BE2C (cell line): ENCODE data around the gene NOSTRIN.

Source experiments
- DNase-seq: peaks from one replicate; pipeline ENCODE4 v3.0.0-alpha.2; 2020
- H3K27me3 ChIP-seq: fragments of 250-450 bp; sonication (Bioruptor Pico); 2 replicates; pipeline ENCODE4 v1.5.1; 2020; ENCODE audit warnings: mild to moderate bottlenecking
- H3K36me3 ChIP-seq: fragments of 250-450 bp; sonication (Bioruptor Pico); 2 replicates; pipeline ENCODE4 v1.5.1; 2020; ENCODE audit warnings: mild to moderate bottlenecking
- H3K4me1 ChIP-seq: fragments of 250-450 bp; sonication (Bioruptor Pico); 2 replicates; pipeline ENCODE4 v1.5.1; 2020
- H3K4me3 ChIP-seq: 2 replicates; pipeline ENCODE4 v1.5.1; 2011; ENCODE audit warnings: low read depth, low read length
- H3K9me3 ChIP-seq: fragments of 250-450 bp; sonication (Bioruptor Pico); 2 replicates; pipeline ENCODE4 v1.5.1; 2020
- TF ChIP-seq, protein P1 (sequence below): IDR thresholded peaks from 2 replicates; pipeline ENCODE4 v1.5.1; 2012; ENCODE audit warnings: mild to moderate bottlenecking, low read depth, low read length

NOSTRIN gene

DNA sequence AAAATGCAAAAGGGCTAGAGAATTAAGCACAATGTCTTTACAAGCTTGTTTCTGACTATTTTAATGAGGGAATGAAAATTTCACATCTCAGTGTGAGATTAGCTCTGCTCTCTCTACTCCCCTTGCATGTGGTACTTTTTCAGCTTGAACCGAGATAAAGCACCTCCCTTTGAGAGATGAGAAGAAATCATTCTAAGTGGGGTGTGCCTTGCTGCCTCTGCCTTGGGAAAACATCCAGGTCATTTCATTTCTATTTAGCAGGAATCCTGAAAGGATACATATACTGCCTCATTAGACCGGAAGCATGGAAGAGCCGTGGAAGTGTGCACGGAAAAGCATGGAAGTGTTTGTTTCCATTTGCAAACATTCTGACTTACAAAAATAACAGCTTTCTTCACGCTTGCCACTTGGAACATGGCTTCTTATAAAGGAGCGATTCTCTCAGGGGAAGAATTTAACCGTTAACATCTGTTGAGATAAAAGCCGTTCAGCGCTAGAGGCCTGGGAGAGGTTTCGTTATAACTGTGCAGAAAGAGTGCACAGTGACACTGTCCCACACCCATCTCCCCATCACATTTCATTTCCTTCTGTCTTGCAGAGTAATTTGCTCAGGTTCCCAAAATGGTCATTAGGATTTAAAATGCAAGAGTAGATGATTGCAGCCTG is 16.7 kb downstream of the NOSTRIN start:
- Histone ChIP-seq H3K4me3 (no peak overlapping the region), H3K4me1 (no peaks in the 10 kb centered on the region; the same call in 1 of the 2 replicates), H3K36me3 (no peaks in the 10 kb centered on the region), H3K9me3 (no peaks in the 10 kb centered on the region), H3K27me3 (no peaks in the 10 kb centered on the region)
- DNase-seq: no peak
- TF ChIP-seq, protein P1, sequence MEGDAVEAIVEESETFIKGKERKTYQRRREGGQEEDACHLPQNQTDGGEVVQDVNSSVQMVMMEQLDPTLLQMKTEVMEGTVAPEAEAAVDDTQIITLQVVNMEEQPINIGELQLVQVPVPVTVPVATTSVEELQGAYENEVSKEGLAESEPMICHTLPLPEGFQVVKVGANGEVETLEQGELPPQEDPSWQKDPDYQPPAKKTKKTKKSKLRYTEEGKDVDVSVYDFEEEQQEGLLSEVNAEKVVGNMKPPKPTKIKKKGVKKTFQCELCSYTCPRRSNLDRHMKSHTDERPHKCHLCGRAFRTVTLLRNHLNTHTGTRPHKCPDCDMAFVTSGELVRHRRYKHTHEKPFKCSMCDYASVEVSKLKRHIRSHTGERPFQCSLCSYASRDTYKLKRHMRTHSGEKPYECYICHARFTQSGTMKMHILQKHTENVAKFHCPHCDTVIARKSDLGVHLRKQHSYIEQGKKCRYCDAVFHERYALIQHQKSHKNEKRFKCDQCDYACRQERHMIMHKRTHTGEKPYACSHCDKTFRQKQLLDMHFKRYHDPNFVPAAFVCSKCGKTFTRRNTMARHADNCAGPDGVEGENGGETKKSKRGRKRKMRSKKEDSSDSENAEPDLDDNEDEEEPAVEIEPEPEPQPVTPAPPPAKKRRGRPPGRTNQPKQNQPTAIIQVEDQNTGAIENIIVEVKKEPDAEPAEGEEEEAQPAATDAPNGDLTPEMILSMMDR: no peak

DNA sequence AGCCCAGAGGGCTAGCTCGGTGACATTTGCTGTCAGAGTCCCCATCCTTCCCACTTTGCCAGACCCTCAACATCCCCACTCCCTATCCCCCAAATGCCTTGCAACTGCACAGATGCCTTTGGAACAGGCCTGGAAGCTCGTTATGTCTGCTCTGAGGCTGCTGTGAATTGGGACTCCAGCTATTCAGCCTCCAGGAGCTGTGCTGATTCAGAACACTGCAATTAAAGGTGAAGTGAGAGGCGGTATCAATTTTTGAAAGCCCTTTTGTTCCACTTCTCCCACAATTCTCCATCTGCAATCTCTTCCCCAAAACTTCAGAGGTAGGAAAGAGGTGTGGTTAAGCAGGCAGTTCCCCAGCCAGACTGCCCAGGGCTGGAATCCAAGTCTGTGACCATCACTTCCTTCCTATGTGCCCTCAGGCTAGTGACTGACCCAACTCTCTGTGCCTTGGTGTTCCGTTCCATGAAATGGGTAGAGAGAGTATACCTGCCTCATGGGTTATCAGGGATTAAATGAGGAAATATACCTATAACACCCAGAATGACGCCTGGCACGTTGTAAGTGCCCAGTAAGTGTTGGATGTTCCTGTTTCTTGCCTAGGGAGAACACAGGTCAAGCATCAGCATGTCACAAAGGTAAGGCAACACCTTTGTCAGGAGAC is 17.5 kb downstream of the NOSTRIN start:
- H3K4me1 ChIP-seq: no peaks in the 10 kb centered on the region; the same call in 1 of the 2 replicates
- no peaks in the 10 kb centered on the region for H3K9me3 ChIP-seq
- no peaks in the 10 kb centered on the region for H3K36me3 ChIP-seq
- H3K4me3 ChIP-seq: no peak overlapping the region
- H3K27me3 ChIP-seq: no peaks in the 10 kb centered on the region
- no peak for DNase-seq
- TF ChIP-seq, protein P1: no peak

DNA sequence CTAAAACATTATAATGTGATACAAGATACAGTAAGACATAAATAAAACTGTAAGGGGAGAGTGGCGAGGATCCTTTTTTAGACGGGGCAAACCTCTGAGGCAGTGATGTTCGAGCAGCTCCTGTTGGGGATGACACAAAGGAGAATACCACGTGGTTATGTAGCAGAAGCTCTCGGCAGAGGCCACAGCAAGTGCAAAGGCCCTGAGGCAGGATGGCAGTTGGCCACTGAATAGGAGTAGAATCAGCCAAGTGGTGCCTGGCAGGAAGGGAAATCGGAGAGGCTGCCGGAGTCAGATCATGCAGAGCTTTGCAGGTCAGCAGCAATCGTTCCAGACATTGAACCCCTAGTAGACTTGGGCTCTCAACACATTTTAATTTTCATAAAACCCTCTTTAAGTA is 19.1 kb downstream of the NOSTRIN start:
- Histone ChIP-seq H3K36me3 (no peaks in the 10 kb centered on the region), H3K4me3 (no peak overlapping the region), H3K4me1 (no peaks in the 10 kb centered on the region), H3K27me3 (no peaks in the 10 kb centered on the region), H3K9me3 (no peaks in the 10 kb centered on the region)
- DNase-seq: no peak
- TF ChIP-seq, protein P1: no peak

DNA sequence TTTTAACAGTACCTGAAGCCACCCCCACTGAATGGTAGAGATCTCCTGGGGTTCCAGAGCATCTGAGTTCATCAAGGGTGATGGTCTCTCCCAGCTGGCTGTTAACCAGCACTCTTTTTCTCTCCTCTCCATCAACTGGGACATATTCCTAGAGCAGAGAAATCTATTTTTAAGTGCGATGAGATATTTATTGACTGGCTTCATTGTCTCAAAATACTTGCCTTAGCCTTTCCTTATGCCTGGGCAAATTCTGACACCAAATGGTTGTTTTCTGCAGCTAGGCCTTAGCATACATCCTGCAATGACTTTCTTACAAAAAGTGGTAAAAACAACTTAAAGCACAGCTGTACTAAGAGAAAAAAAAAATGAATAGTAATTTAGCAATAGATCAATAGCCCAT is 19.6 kb downstream of the NOSTRIN start:
- no peak for DNase-seq

DNA sequence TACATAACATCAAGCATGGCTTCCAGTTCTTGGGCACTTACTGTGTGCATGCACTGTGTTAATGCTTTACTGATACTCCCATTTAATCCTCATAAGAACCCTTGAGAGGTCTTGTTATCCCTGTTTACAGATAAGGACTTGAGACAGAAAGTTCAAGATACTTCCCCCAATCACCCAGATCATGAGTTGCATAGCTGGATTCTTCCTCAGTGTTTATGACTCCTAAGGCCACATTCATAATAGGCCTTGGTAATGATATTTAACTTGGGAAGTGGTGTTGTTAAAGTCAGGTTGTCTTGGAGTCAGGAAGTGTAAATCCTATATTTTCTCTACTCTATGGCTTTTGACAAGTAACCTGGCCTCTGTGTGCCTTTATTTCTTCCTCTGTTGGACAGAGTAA is 22.7 kb downstream of the NOSTRIN start:
- TF ChIP-seq, protein P1: no peak
- H3K27me3 ChIP-seq: no peaks in the 10 kb centered on the region
- H3K36me3 ChIP-seq: no peaks in the 10 kb centered on the region

More for the DNA sequence above, 19.6 kb downstream of the NOSTRIN start:
- Histone ChIP-seq H3K4me3 (no peak overlapping the region), H3K27me3 (no peaks in the 10 kb centered on the region), H3K36me3 (no peaks in the 10 kb centered on the region), H3K4me1 (no peaks in the 10 kb centered on the region), H3K9me3 (no peaks in the 10 kb centered on the region)
- TF ChIP-seq, protein P1: no peak

DNA sequence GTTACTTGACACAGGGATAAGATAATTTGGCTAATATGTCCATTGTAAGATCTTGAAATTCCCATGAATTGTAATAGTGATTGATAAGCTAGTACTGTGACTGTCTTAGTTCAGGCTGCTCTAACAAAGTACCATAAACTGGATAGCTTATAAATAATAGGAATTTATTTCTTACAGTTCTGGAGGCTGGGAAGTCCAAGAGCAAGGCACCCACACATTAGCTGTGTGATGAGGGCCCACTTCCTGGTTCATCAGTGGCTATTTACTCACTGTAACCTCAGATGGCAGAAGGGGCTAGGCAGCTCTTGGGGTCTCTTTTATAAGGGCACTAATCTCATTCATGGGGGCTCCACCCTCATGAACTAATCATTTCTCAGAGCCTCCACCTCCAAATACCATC is 28.5 kb downstream of the NOSTRIN start:
- Histone ChIP-seq H3K9me3 (no peaks in the 10 kb centered on the region), H3K27me3 (no peaks in the 10 kb centered on the region), H3K4me1 (no peaks in the 10 kb centered on the region), H3K36me3 (no peaks in the 10 kb centered on the region), H3K4me3 (no peak overlapping the region)
- DNase-seq: no peak
- TF ChIP-seq, protein P1: no peak

More for the DNA sequence above, 22.7 kb downstream of the NOSTRIN start:
- H3K4me1 ChIP-seq: no peaks in the 10 kb centered on the region
- H3K4me3 ChIP-seq: no peak overlapping the region
- H3K9me3 ChIP-seq: no peaks in the 10 kb centered on the region
- DNase-seq: no peak
